GM23338 (cell line): ENCODE data around the gene ANKRD60. TPM values are rescaled to one million over a fixed set of nuclear protein-coding genes. Genes with fewer than 3 reads are reported as not detected.

Source experiments
- ATAC-seq: fragments of 200-7000 bp; cut with Tn5 transposase; 3 replicates; pipeline ENCODE4 v1.9.1; 2020
- DNase-seq: peaks from one replicate; pipeline ENCODE4 v3.0.0-alpha.2; 2015; ENCODE audit warnings: low spot score
- H2AFZ ChIP-seq: fragments of 200-600 bp; sonication (generic); 2 replicates; pipeline ENCODE4 v1.8.0; 2016; ENCODE audit warnings: antibody characterized with exemption, mild to moderate bottlenecking, moderate library complexity
- H3F3A ChIP-seq: fragments of 200-600 bp; sonication (generic); replicated peaks from 2 replicates; pipeline ENCODE4 v1.8.0; 2017; ENCODE audit warnings: antibody characterized with exemption, mixed run types, low read depth
- H3K27ac ChIP-seq: fragments of 200-600 bp; sonication (generic); 2 replicates; pipeline ENCODE4 v1.6.1; 2016; ENCODE audit warnings: low read depth
- H3K27me3 ChIP-seq: fragments of 200-600 bp; sonication (generic); 2 replicates; pipeline ENCODE4 v1.8.0; 2016; ENCODE audit warnings: mild to moderate bottlenecking, mixed run types, moderate library complexity; ENCODE audit not compliant: insufficient read depth
- H3K36me3 ChIP-seq: fragments of 200-600 bp; sonication (generic); 2 replicates; pipeline ENCODE4 v1.8.0; 2016; ENCODE audit warnings: mild to moderate bottlenecking; ENCODE audit not compliant: insufficient read depth
- H3K4me1 ChIP-seq: fragments of 200-600 bp; sonication (generic); 2 replicates; pipeline ENCODE4 v1.8.0; 2016; ENCODE audit warnings: mild to moderate bottlenecking, moderate library complexity; ENCODE audit not compliant: insufficient read depth
- H3K4me2 ChIP-seq: fragments of 200-600 bp; sonication (generic); 2 replicates; pipeline ENCODE4 v1.7.1; 2017; ENCODE audit warnings: mixed run types
- H3K4me3 ChIP-seq: fragments of 200-600 bp; sonication (generic); 2 replicates; pipeline ENCODE4 v1.6.1; 2016; ENCODE audit warnings: mixed run types
- H3K79me2 ChIP-seq: fragments of 200-600 bp; sonication (generic); replicated peaks from 2 replicates; pipeline ENCODE4 v1.8.0; 2017; ENCODE audit warnings: mild to moderate bottlenecking; ENCODE audit not compliant: insufficient read depth
- H3K9me2 ChIP-seq: fragments of 200-600 bp; sonication (generic); 2 replicates; pipeline ENCODE4 v1.8.0; 2017; ENCODE audit not compliant: insufficient read depth
- H4K20me1 ChIP-seq: fragments of 200-600 bp; sonication (generic); replicated peaks from 2 replicates; pipeline ENCODE4 v1.8.0; 2017; ENCODE audit warnings: mild to moderate bottlenecking; ENCODE audit not compliant: insufficient read depth
- H3K27ac Mint-ChIP-seq: 2 replicates; pipeline ENCODE4 v1.8.0; 2020; ENCODE audit warnings: inconsistent platforms, mild to moderate bottlenecking, moderate library complexity, mixed read lengths
- H3K27me3 Mint-ChIP-seq: 3 replicates; pipeline ENCODE4 v1.8.0; 2022; ENCODE audit warnings: low read depth, mild to moderate bottlenecking, moderate library complexity, mixed read lengths, inconsistent platforms; ENCODE audit not compliant: insufficient read depth, poor library complexity
- H3K36me3 Mint-ChIP-seq: 3 replicates; pipeline ENCODE4 v1.8.0; 2021; ENCODE audit warnings: low read depth, mild to moderate bottlenecking, inconsistent platforms, moderate library complexity, mixed read lengths
- H3K4me1 Mint-ChIP-seq: 3 replicates; pipeline ENCODE4 v1.8.0; 2020; ENCODE audit warnings: mild to moderate bottlenecking, inconsistent platforms, mixed read lengths
- H3K4me3 Mint-ChIP-seq: 3 replicates; pipeline ENCODE4 v1.8.0; 2021; ENCODE audit warnings: moderate library complexity, mild to moderate bottlenecking, inconsistent platforms, mixed read lengths
- H3K9me3 Mint-ChIP-seq: 3 replicates; pipeline ENCODE4 v1.8.0; 2020; ENCODE audit warnings: moderate library complexity, mild to moderate bottlenecking, inconsistent platforms, mixed read lengths
- CREB1 ChIP-seq: fragments of 250-450 bp; sonication (Bioruptor Pico); IDR thresholded peaks from 2 replicates; pipeline ENCODE4 v1.5.0; 2020; ENCODE audit warnings: low read depth, mild to moderate bottlenecking, moderate library complexity
- CTCF ChIP-seq, 2 experiments: fragments of 200-600 bp in 1 of 2; sonication (generic) in 1 of 2; conservative IDR thresholded peaks; 2 replicates each; pipeline versions ENCODE4 v1.5.1 to v1.6.1; 2016 to 2017; ENCODE audit warnings: antibody characterized with exemption in 2 of 2, low read depth in 2 of 2, mild to moderate bottlenecking in 2 of 2, moderate library complexity in 1 of 2
- EZH2 ChIP-seq: fragments of 200-600 bp; sonication (generic); IDR thresholded peaks from one replicate; pipeline ENCODE4 v1.8.0; 2017; ENCODE audit warnings: antibody characterized with exemption, mild to moderate bottlenecking, low read depth; ENCODE audit not compliant: unreplicated experiment
- JUNB ChIP-seq: IDR thresholded peaks from one replicate; pipeline ENCODE4 v1.6.1; 2016; ENCODE audit warnings: antibody characterized with exemption; ENCODE audit not compliant: unreplicated experiment
- POLR2AphosphoS5 ChIP-seq: IDR thresholded peaks from 2 replicates; pipeline ENCODE4 v1.6.1; 2016; ENCODE audit warnings: antibody characterized with exemption, low read depth
- polyA plus RNA-seq: library from polyadenylated mRNA; unstranded; fragments of >200 nt; fragmentation: Nextera tagmentation; extraction: Ambion mirVana; gene quantifications from 2 replicates; pipeline ENCODE4 v1.2.1, GENCODE V29; 2016
- total RNA-seq: library from RNA; depleted of rRNA; stranded (reverse); fragments of >200 nt; shearing (Covaris generic); gene quantifications from 2 replicates; pipeline ENCODE4 v1.2.3, GENCODE V29; 2014
- TF ChIP-seq, protein P1 (sequence below): IDR thresholded peaks from 2 replicates; pipeline ENCODE4 v1.6.1; 2016; ENCODE audit warnings: antibody characterized with exemption
- TF ChIP-seq, protein P2 (sequence below): fragments of 250-450 bp; sonication (Bioruptor Pico); IDR thresholded peaks from 2 replicates; pipeline ENCODE4 v1.5.0; 2020; ENCODE audit warnings: mild to moderate bottlenecking, moderate library complexity

ANKRD60 gene
- total and polyA plus RNA-seq, 2 experiments from 2014 or later = not detected

GRCh38 chr20:58210398-58210747 lies 18.1 kb downstream of the ANKRD60 start:
- H3K36me3 Mint-ChIP-seq = no peaks in the 10 kb centered on the region; the same call in 2 of the 3 replicates
- H3K4me3 Mint-ChIP-seq = no peak overlapping the region
- Histone ChIP-seq H3K9me2 (no peaks in the 10 kb centered on the region), H3K36me3 (no peaks in the 10 kb centered on the region), H3K79me2 (no peaks in the 10 kb centered on the region), H3F3A (0 out of 2 replicates have a peak, but pooled peaks cover 9% of the 10 kb centered on the region), H3K27me3 (no peaks in the 10 kb centered on the region), H4K20me1 (no peaks in the 10 kb centered on the region), H2AFZ (peak overlapping the region; percentile 93), H3K27ac (no peak overlapping the region), H3K4me1 (no peaks in the 10 kb centered on the region), H3K4me2 (no peak overlapping the region; the same call in 1 of the 2 replicates), H3K4me3 (no peak overlapping the region)
- no peaks in the 10 kb centered on the region for H3K9me3 Mint-ChIP-seq
- ATAC-seq (no peak), DNase-seq (no peak)
- peaks cover 2% of the 10 kb centered on the region; the same call in 1 of the 3 replicates for H3K4me1 Mint-ChIP-seq
- no peak overlapping the region for H3K27ac Mint-ChIP-seq
- TF ChIP-seq JUNB = no peak
- TF ChIP-seq POLR2AphosphoS5 = no peak
- TF ChIP-seq, protein P1, sequence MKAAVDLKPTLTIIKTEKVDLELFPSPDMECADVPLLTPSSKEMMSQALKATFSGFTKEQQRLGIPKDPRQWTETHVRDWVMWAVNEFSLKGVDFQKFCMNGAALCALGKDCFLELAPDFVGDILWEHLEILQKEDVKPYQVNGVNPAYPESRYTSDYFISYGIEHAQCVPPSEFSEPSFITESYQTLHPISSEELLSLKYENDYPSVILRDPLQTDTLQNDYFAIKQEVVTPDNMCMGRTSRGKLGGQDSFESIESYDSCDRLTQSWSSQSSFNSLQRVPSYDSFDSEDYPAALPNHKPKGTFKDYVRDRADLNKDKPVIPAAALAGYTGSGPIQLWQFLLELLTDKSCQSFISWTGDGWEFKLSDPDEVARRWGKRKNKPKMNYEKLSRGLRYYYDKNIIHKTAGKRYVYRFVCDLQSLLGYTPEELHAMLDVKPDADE = no peak
- no peak for TF ChIP-seq EZH2
- H3K27me3 Mint-ChIP-seq = peaks cover 2% of the 10 kb centered on the region

DNA sequence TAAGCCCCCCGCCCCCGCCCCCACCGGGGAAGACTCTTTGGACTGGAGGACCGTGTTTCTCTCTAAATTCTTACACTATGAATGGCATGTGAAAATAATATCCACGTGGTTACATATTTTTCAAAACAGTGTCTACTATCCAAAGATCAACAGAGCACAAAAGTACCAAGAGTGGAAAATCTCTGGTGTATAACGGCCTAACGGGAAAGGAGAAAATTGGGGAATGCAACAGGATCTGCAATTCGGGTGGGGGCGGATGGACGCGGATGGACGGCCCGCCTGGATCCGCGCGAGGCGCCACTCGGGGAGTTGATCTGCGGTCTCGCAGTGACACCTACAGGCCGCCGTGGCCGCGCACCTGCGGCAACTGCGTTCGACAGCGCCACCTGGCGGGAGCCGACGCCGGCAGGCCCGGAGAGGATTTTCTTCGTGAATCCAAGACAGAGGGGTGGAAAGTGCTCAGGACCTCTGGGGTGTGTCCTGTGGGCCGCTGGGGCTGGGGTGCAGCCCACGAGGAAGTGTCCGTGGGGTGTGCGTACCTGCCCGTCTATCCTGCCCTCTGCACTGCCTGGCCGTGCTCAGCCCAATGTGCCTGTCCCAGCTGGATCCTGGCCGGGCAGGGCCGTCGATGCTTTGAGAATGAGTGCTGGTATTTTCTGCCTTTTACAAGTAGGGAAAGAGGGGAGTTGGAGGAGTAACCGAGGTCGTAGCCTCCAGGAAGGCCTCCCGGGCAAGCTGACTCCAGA lies 18.6 kb downstream of the ANKRD60 start:
- Mint-ChIP-seq H3K27ac (no peak overlapping the region), H3K9me3 (peaks cover 2% of the 10 kb centered on the region; the same call in 2 of the 3 replicates), H3K27me3 (peaks cover 7% of the 10 kb centered on the region), H3K4me1 (peaks cover 2% of the 10 kb centered on the region; the same call in 1 of the 3 replicates), H3K4me3 (peak overlapping the region; percentile 53), H3K36me3 (no peaks in the 10 kb centered on the region; the same call in 2 of the 3 replicates)
- no peaks in the 10 kb centered on the region for H4K20me1 ChIP-seq
- DNase-seq (peak; percentile 86), ATAC-seq (peak; percentile 82)
- H3F3A ChIP-seq = 0 out of 2 replicates have a peak, but pooled peaks cover 9% of the 10 kb centered on the region
- no peaks in the 10 kb centered on the region for H3K9me2 ChIP-seq
- H2AFZ ChIP-seq = peak overlapping the region; percentile 94
- peak overlapping the region; percentile 75 for H3K4me2 ChIP-seq
- H3K79me2 ChIP-seq = no peaks in the 10 kb centered on the region
- no peak overlapping the region for H3K27ac ChIP-seq
- H3K27me3 ChIP-seq = no peaks in the 10 kb centered on the region
- H3K4me3 ChIP-seq = peak overlapping the region; percentile 45; the same call in 1 of the 2 replicates
- H3K36me3 ChIP-seq = no peaks in the 10 kb centered on the region
- no peaks in the 10 kb centered on the region for H3K4me1 ChIP-seq
- TF ChIP-seq CTCF (conservative IDR thresholded peaks at IDR 0.05; ENCODE audit: low read depth in 2 of 2) (peak; percentile 98 to 100), JUNB (no peak), CREB1 (CRISPR knock-in tag) (peak; percentile 56; the same call in 1 of the 2 replicates)
- TF ChIP-seq, protein P2, sequence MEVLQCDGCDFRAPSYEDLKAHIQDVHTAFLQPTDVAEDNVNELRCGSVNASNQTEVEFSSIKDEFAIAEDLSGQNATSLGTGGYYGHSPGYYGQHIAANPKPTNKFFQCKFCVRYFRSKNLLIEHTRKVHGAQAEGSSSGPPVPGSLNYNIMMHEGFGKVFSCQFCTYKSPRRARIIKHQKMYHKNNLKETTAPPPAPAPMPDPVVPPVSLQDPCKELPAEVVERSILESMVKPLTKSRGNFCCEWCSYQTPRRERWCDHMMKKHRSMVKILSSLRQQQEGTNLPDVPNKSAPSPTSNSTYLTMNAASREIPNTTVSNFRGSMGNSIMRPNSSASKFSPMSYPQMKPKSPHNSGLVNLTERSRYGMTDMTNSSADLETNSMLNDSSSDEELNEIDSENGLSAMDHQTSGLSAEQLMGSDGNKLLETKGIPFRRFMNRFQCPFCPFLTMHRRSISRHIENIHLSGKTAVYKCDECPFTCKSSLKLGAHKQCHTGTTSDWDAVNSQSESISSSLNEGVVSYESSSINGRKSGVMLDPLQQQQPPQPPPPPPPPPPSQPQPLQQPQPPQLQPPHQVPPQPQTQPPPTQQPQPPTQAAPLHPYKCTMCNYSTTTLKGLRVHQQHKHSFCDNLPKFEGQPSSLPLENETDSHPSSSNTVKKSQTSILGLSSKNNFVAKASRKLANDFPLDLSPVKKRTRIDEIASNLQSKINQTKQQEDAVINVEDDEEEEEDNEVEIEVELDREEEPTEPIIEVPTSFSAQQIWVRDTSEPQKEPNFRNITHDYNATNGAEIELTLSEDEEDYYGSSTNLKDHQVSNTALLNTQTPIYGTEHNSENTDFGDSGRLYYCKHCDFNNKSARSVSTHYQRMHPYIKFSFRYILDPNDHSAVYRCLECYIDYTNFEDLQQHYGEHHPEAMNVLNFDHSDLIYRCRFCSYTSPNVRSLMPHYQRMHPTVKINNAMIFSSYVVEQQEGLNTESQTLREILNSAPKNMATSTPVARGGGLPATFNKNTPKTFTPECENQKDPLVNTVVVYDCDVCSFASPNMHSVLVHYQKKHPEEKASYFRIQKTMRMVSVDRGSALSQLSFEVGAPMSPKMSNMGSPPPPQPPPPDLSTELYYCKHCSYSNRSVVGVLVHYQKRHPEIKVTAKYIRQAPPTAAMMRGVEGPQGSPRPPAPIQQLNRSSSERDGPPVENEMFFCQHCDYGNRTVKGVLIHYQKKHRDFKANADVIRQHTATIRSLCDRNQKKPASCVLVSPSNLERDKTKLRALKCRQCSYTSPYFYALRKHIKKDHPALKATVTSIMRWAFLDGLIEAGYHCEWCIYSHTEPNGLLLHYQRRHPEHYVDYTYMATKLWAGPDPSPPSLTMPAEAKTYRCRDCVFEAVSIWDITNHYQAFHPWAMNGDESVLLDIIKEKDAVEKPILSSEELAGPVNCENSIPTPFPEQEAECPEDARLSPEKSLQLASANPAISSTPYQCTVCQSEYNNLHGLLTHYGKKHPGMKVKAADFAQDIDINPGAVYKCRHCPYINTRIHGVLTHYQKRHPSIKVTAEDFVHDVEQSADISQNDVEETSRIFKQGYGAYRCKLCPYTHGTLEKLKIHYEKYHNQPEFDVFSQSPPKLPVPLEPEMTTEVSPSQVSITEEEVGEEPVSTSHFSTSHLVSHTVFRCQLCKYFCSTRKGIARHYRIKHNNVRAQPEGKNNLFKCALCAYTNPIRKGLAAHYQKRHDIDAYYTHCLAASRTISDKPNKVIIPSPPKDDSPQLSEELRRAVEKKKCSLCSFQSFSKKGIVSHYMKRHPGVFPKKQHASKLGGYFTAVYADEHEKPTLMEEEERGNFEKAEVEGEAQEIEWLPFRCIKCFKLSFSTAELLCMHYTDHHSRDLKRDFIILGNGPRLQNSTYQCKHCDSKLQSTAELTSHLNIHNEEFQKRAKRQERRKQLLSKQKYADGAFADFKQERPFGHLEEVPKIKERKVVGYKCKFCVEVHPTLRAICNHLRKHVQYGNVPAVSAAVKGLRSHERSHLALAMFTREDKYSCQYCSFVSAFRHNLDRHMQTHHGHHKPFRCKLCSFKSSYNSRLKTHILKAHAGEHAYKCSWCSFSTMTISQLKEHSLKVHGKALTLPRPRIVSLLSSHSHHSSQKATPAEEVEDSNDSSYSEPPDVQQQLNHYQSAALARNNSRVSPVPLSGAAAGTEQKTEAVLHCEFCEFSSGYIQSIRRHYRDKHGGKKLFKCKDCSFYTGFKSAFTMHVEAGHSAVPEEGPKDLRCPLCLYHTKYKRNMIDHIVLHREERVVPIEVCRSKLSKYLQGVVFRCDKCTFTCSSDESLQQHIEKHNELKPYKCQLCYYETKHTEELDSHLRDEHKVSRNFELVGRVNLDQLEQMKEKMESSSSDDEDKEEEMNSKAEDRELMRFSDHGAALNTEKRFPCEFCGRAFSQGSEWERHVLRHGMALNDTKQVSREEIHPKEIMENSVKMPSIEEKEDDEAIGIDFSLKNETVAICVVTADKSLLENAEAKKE (CRISPR knock-in tag) = no peak
